COR-L47 (cell line): ENCODE results near the gene BCR.

Source experiments
- DNase-seq: peaks from one replicate; lab custom pipeline; 2025; lab: John Stamatoyannopoulos, UW

BCR gene

GRCh38 chr22:23245799-23246136 is 65.5 kb downstream of the BCR start:
- DNase-seq = no peak

- DNase-seq = peak; percentile 63
Measured at GRCh38 chr22:23246982-23247766, 66.9 kb downstream of the BCR start.

GRCh38 chr22:23248583-23248982 is 68.3 kb downstream of the BCR start:
- DNase-seq = peak; percentile 31

- no peak for DNase-seq
Measured at GRCh38 chr22:23250056-23250784, 69.9 kb downstream of the BCR start.

- DNase-seq = no peak
Measured at GRCh38 chr22:23250785-23251363, 70.6 kb downstream of the BCR start.

- DNase-seq = no peak
Measured at GRCh38 chr22:23251445-23252093, 71.3 kb downstream of the BCR start.

GRCh38 chr22:23253475-23254055 is 73.3 kb downstream of the BCR start:
- DNase-seq = no peak

- no peak for DNase-seq
Measured at GRCh38 chr22:23255506-23256170, 75.3 kb downstream of the BCR start.

- no peak for DNase-seq
Measured at GRCh38 chr22:23256171-23256932, 76.0 kb downstream of the BCR start.

- no peak for DNase-seq
Measured at GRCh38 chr22:23256986-23257888, 76.9 kb downstream of the BCR start.

- DNase-seq = no peak
Measured at GRCh38 chr22:23257889-23258825, 77.8 kb downstream of the BCR start.

- no peak for DNase-seq
Measured at GRCh38 chr22:23258826-23259170, 78.5 kb downstream of the BCR start.

GRCh38 chr22:23259916-23260644 is 79.8 kb downstream of the BCR start:
- peak; percentile 23 for DNase-seq

- DNase-seq = no peak
Measured at GRCh38 chr22:23260645-23261581, 80.6 kb downstream of the BCR start.

GRCh38 chr22:23261900-23262450 is 81.7 kb downstream of the BCR start:
- no peak for DNase-seq

- no peak for DNase-seq
Measured at GRCh38 chr22:23262518-23263332, 82.4 kb downstream of the BCR start.
